ENCODE measurements around the gene ZBTB33.

Gene ZBTB33

DNA sequence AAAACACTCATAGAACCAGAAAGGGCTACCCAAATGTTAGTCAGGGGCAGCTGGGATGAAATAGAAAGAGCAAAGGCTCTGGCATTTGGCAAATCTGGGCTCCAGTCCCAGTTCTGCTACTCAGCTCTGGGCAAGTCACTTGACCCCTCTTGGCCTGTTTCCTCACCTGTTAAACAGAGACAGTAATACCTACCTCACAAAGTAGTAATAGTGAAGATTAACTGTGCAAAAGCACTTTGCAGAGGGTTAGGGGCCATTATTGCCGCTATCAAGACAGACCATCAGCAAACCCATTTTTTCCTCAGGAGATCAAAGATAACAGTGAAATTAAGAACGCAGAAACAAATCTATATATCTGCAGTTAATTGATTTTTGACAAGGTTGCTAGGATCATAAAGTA lies 20.6 kb downstream of the ZBTB33 start:
- TF ChIP-seq, protein P1, sequence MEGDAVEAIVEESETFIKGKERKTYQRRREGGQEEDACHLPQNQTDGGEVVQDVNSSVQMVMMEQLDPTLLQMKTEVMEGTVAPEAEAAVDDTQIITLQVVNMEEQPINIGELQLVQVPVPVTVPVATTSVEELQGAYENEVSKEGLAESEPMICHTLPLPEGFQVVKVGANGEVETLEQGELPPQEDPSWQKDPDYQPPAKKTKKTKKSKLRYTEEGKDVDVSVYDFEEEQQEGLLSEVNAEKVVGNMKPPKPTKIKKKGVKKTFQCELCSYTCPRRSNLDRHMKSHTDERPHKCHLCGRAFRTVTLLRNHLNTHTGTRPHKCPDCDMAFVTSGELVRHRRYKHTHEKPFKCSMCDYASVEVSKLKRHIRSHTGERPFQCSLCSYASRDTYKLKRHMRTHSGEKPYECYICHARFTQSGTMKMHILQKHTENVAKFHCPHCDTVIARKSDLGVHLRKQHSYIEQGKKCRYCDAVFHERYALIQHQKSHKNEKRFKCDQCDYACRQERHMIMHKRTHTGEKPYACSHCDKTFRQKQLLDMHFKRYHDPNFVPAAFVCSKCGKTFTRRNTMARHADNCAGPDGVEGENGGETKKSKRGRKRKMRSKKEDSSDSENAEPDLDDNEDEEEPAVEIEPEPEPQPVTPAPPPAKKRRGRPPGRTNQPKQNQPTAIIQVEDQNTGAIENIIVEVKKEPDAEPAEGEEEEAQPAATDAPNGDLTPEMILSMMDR (IDR thresholded peaks at IDR 0.05) = no peak

DNA sequence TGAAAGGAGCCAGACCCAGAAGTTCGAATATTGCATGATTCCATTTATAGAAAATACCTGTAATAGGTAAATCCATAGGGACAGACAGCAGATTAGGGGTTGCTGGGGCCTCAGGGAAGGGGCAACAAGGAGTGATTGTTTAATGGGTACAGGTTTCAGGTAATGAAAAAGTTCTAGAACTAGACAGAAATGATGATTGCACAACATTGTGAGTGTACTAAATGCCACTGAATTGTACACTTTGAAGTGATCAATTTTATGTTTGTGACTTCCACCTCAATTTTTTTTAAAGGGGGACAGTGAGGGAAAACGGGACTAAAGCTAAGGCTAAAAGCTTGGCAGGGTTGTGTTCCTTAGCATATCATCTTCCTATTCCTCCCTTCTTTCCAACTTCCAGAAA lies 23.5 kb downstream of the ZBTB33 start:
- TF ChIP-seq, protein P1 (IDR thresholded peaks at IDR 0.05) = no peak

DNA sequence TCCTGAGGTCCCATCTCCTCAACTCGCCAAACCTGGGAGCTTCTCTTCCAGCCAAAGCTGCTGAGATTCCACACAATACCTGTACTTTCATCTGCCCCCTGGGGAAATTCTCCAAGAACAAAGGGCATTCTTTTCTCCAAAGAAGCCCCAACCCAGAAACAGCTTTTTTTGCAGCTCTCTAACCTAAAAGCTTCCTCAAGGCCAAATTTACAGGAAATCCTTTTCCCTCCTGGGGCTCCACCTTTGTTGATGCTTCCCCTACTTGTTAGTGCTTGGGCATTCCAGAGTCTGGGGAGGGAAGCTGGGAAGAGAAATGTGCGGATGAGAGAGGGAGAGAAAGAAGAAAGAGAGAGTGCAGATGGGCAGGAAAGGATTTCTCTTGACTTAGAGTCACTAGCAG lies 24.3 kb downstream of the ZBTB33 start:
- TF ChIP-seq, protein P1 (IDR thresholded peaks at IDR 0.05) = no peak

DNA sequence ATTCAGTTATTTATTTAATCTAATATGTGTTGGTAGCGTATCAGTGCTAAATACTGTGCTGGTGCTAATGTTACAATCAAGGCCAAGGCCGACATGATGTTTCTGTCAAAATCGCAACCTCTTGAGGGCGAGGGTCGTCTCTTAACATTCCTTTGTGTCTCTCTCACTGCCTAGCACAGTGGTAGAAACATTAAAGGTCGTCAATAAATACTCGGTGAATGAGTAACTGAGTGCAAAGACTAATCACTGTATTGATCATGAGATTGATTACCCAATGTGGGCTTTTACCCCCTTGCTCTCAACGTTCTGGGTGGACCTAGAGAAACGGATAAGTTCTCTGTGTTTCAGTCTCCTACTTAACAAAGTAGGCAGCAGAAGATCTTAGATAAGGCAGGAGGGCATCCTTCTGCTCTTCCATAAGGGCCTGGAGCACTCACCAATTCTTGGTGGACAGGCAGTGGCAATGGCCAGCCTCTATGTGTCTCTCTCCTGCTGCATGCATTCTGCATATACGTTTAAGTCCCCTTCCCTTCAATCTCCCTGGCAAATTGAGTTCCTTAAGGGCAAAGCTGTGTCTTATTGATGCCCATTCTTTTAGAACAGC lies 30.5 kb downstream of the ZBTB33 start:
- TF ChIP-seq, protein P1 (IDR thresholded peaks at IDR 0.05) = no peak

DNA sequence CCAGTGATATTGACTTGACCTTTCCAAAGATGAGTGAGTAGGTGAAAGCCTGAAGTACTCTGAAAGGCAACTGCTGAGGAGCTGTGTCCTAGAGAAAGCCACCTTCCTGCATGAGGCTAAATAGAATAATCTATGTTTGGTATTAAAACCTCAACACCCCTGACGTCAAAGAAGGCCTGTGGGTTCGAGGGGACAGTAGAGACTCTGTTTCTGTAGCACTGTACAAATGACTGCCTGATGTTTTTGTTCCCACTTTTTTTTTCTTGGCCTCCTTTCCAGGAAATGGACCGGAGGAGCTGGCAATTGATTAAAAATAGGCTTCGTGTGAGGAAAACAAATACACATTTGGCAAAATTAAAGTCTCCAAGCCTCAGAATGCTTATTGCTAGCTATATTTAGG lies 31.1 kb downstream of the ZBTB33 start:
- TF ChIP-seq, protein P1 (IDR thresholded peaks at IDR 0.05) = no peak

DNA sequence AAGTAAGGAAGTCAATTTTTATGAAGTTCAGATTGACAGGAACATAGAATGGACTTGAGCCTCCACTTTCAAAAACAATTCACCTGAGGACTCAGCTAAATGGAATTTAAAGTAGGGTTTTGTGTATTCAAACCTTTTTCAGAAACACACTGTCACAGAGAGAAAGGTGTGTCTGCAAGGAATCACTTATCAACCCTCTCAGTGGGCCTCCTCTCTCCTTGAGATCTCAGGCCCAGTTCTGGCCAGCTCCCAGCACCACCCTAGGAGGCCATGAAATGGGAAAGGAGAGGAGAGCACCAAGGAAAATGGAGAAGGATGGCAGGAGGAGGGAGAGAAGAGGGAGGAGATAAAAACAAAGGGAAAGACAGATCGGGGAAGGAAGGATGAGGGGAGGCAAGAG lies 32.1 kb downstream of the ZBTB33 start:
- TF ChIP-seq, protein P1 (IDR thresholded peaks at IDR 0.05) = no peak

DNA sequence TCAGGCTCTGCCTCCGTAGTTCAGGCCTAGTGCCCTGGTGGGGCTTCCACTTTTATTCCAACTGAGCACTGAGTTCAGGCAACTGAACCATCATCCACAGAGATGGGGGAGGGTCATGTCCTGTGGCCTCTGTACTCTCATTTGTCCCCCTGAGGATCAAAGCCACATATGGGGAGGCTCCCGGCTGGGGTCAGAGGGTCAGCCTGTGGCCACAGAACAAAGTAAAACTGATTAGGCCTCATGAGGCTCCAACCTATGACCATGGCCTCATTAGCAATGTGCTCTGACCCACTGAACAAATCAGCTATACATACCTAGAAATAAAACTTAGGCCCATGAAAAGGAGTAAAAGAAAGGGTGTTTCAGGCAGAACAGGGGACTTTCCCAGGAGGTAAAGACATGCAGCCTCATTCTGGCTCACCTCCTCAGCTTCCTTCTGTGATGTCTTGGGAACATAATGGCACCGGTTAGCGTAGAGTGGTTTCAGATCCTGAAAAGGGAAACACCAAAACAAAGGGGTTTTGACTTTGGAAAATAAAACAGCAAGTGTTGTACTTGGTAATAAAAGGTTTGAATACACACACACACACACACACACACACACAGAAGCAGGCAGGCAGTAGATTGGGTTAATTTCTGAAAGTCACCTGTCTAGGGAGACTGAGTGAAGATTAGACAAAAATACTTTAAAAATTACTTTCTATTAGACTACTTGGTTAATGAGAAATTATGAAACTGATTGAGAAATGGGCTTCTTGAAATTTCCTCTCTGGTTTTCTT lies 36.3 kb downstream of the ZBTB33 start:
- TF ChIP-seq, protein P1 (IDR thresholded peaks at IDR 0.05) = no peak

All from LNCAP (cell line).